ENCODE data around the gene SERPINB12.

The SERPINB12 gene

GRCh38 chr18:63520053-63520685, 22.0 kb upstream of the SERPINB12 start:
- Histone ChIP-seq H3K27me3 (replicated peaks) (no peaks in the 10 kb centered on the region), H3K4me3 (ENCODE audit: low read depth, low read length) (no peak overlapping the region), H3K36me3 (replicated peaks) (no peaks in the 10 kb centered on the region), H3K27ac (no peak overlapping the region)
- in situ Hi-C loops (cut with HindIII; ENCODE audit: low pct_ligation_motif_present, low sequenced_read_pairs): no loop called here
- no peak for TF ChIP-seq CTCF (IDR thresholded peaks at IDR 0.05; ENCODE audit: low read depth, low read length, missing control alignments)
- DNase-seq: no peak

DNA sequence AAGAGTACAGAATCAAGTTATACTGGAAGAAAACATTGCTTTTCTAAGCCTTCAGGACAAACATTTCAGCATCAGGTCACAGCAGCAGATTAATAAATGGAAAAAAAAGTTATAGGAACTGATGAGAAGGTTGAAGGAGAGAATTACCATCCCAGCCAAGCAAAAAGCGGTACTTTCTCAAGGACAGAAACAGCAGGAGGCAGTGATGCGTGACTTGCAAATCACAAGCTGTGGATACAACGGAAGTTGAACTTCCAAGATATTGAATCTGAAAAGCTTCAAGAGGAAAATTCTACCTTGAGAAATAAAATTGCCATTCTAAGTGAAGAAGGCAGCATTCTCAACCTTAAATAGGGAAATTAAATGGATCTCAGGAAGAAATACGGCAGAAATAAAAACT, 18.5 kb upstream of the SERPINB12 start:
- Histone ChIP-seq H3K4me3 (ENCODE audit: low read depth, low read length) (no peak overlapping the region), H3K36me3 (replicated peaks) (no peaks in the 10 kb centered on the region), H3K27me3 (replicated peaks) (no peaks in the 10 kb centered on the region), H3K27ac (no peak overlapping the region)
- in situ Hi-C loops (cut with HindIII; ENCODE audit: low pct_ligation_motif_present, low sequenced_read_pairs): no loop called here
- DNase-seq: no peak
- peak; percentile 12 for TF ChIP-seq CTCF (IDR thresholded peaks at IDR 0.05; ENCODE audit: low read depth, low read length, missing control alignments)

- Histone ChIP-seq H3K4me3 (ENCODE audit: low read depth, low read length) (no peak overlapping the region), H3K27ac (no peak overlapping the region), H3K36me3 (replicated peaks) (no peaks in the 10 kb centered on the region), H3K27me3 (replicated peaks) (no peaks in the 10 kb centered on the region)
- DNase-seq: no peak
- TF ChIP-seq CTCF (IDR thresholded peaks at IDR 0.05; ENCODE audit: low read depth, low read length, missing control alignments): no peak
- in situ Hi-C loops (cut with HindIII; ENCODE audit: low pct_ligation_motif_present, low sequenced_read_pairs): no loop called here
Measured at GRCh38 chr18:63527251-63527650, 14.9 kb upstream of the SERPINB12 start.

GRCh38 chr18:63528863-63529492, 13.2 kb upstream of the SERPINB12 start:
- H3K4me3 ChIP-seq (ENCODE audit: low read depth, low read length): no peak overlapping the region
- H3K27me3 ChIP-seq (replicated peaks): no peaks in the 10 kb centered on the region
- H3K36me3 ChIP-seq (replicated peaks): no peaks in the 10 kb centered on the region
- no peak for TF ChIP-seq CTCF (IDR thresholded peaks at IDR 0.05; ENCODE audit: low read depth, low read length, missing control alignments)
- in situ Hi-C loops (cut with HindIII; ENCODE audit: low pct_ligation_motif_present, low sequenced_read_pairs): no loop called here
- H3K27ac ChIP-seq: no peak overlapping the region
- no peak for DNase-seq

- in situ Hi-C loops (cut with HindIII; ENCODE audit: low pct_ligation_motif_present, low sequenced_read_pairs): no loop called here
- H3K4me3 ChIP-seq (ENCODE audit: low read depth, low read length): no peak overlapping the region
- DNase-seq: no peak
- H3K27ac ChIP-seq: no peak overlapping the region
- no peaks in the 10 kb centered on the region for H3K36me3 ChIP-seq (replicated peaks)
- no peaks in the 10 kb centered on the region for H3K27me3 ChIP-seq (replicated peaks)
- no peak for TF ChIP-seq CTCF (IDR thresholded peaks at IDR 0.05; ENCODE audit: low read depth, low read length, missing control alignments)
Measured at GRCh38 chr18:63532471-63532870, 9.7 kb upstream of the SERPINB12 start.

- Histone ChIP-seq H3K27me3 (replicated peaks) (no peaks in the 10 kb centered on the region), H3K4me3 (ENCODE audit: low read depth, low read length) (no peak overlapping the region), H3K36me3 (replicated peaks) (no peaks in the 10 kb centered on the region), H3K27ac (no peak overlapping the region)
- in situ Hi-C loops (cut with HindIII; ENCODE audit: low pct_ligation_motif_present, low sequenced_read_pairs): no loop called here
- no peak for DNase-seq
- no peak for TF ChIP-seq CTCF (IDR thresholded peaks at IDR 0.05; ENCODE audit: low read depth, low read length, missing control alignments)
Measured at GRCh38 chr18:63534615-63535014, 7.6 kb upstream of the SERPINB12 start.
